NCI-H2029 treated with DMSO at 0.1 percent for 48 hours (cell line): ENCODE measurements around the gene DUXA.
"Not testable (repeated sequence)": the region's sequence is repeated elsewhere in the genome, so short reads cannot be mapped to it uniquely, and the experiment has no call there.

Experiments
- DNase-seq: peaks from one replicate; lab custom pipeline; 2025; lab: John Stamatoyannopoulos, UW

DUXA gene

DNA sequence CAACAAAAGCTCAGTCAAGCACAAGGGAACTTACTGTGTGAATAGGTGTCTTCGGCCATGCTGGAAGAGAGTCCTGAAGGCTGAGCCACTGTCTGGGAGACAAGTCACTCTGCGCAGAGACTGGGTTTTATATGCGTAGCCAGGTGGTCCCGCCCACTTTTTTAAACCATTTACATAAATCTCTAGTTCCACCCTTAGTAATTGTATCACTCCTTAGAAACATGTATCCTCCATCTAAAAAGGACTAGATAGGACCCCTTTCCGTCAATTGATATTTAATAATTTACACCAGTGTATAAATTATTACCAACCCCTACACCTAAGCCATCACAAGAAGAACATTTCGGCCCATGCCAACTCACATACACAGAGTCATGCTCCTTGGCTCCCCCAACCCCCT is at the start of gene DUXA:
Gene DUXA, minus strand, starts transcription at position 101 of the 400 bp plus-strand sequence. Its CDS starts 42 bp downstream, at position 59.
- DNase-seq, result no peak

GRCh38 chr19:57212109-57212508 is 44.8 kb upstream of the DUXA start:
- DNase-seq, result no peak

DNA sequence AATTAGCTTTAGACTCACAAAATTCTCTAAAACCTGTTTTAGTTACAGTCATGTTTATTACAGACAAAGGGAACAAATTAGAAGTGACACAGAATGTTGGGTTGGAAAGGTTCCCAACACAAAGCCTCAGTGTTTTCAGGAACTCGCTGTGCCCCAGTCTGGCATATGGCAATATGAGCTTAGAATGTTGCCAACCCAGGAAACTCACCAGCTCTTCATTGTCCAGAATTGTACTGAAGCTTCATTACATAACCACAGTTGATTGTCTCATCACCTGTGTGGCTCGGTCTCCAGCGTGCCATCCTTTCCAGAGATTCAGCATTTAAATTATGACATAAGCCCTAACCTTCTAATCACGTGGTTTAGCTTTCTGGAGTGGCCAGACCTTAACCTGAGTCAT is 43.1 kb upstream of the DUXA start:
- no peak for DNase-seq

DNA sequence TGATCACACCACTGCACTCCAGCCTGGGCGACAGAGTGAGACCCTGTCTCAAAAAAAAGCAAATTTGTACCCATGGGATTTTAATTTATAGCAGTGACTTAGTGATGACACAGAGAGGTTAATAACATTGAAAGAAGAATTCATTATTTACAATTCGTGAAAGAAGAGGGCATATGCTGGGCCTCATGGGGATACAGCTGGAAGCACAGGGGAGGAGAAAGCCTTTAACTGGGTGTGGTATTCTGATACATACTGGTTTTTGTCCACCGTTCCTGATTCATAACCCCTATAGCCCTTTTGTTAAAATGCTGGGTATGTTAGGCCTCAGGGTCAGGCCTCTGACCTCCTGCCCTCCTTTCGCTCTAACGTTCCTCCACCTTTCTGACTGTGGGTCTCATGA is 34.9 kb upstream of the DUXA start:
- no peak for DNase-seq

DNA sequence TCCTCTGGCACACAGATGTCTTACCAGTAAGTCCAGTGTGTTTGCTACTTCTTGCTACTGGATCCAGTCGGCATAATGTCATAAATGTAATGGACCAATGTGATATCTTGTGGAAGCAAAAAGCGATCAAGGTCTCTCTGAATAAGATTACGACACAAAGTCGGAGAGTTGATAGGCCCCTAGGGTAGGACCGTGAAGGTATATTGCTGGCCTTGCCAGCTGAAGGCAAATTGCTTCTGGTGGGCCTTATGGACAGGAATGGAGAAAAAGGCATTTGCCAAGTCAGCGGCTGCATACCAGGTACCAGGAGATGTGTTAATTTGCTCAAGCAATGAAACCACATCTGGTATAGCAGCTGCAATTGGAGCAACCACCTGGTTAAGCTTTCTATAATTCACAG is 30.6 kb upstream of the DUXA start:
- DNase-seq, result not testable (repeated sequence)

- no peak for DNase-seq
Measured at GRCh38 chr19:57192993-57193392, 25.7 kb upstream of the DUXA start.

DNA sequence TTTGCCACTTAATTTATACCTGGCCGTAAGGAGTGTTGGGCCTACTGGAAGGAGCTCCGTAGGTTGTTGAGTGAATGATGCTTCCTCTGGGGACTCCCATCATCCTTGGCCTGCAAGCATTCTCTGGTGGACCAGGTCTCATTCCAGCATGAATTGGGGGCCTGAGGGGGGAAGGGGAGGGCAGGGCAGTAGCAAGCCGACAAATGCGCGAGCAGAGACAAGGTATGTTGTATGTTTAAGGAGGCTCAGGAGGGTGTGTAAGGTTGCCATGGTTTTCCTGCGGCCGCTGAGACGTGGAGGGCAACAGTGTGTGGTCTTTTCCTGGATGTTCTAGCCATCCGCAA is 24.8 kb upstream of the DUXA start:
- no peak for DNase-seq

- DNase-seq, result peak; percentile 68
Measured at GRCh38 chr19:57191141-57192076, 24.1 kb upstream of the DUXA start, which contains the start of gene ZNF264. Gene ZNF264 (plus strand): TSS chr19:57191500. CDS start chr19:57191914, 414 bp downstream.

DNA sequence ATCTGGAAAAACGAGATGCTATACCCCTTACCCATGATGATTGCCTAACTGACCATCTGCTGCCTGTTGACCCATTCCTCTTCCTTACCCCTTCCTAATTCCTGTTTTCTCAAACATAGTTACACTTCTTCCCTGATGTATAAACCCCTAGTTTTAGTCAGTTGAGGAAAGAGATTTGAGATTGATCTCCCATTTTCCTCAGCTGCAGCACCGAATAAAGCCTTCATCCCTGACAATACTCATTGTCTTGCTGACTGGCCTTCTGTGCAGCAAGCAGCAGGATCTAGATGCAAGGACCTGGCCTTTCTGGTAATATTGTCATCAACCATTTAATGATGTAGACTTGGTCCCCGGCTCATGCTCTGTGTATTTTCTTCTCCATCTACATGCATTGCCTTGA is 23.0 kb upstream of the DUXA start:
- no peak for DNase-seq

GRCh38 chr19:57171551-57172081 is 4.3 kb upstream of the DUXA start:
- no peak for DNase-seq

DNA sequence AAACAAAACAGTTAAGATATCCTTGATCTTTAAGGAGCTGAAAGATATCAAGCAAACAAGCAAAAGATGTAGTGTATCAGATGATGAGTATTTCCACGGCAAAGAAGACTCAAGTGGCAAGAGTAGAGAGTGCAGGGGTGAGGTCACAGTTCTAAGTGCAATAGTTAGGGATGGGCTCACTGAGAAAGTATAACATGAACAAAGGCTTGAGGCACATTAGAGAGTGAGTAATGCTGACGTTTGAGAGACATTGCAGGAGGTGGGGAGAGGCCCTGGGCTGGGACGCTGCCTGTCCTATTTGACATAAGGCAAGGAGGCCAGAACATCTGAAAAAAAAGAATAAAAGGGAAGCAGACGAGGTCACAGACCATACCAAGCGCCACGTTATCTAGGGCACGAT is 1.4 kb downstream of the DUXA start:
- DNase-seq, result no peak

DNA sequence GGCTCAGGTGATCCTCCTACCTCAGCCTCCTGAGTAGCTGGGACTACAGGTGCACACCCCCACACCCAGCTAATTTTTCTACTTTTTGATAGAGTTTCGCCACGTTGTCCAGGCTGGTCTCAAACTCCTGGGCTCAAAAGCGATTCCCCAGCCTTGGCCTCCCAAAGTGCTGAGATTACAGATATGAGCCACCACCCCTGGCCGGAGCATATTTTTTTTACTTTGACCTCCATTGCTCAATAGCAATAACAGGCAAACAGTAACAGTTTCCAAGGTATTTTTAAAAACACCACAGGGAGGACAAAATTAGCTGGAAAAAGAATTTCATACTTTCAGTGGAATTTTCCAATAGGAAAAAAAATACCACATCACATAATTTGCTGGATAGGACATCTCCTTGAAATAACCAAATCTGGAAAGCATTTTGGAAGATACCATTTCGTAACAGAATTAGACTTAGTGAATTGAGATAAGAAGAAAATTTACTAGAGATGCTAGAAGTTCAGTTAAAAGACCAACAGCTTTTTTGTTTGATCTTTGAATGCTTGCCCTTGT is 5.2 kb downstream of the DUXA start:
- no peak for DNase-seq

GRCh38 chr19:57152921-57153320 is 14.4 kb downstream of the DUXA start:
- DNase-seq, result no peak

- DNase-seq, result no peak
Measured at GRCh38 chr19:57141699-57142098, 25.6 kb downstream of the DUXA start.

DNA sequence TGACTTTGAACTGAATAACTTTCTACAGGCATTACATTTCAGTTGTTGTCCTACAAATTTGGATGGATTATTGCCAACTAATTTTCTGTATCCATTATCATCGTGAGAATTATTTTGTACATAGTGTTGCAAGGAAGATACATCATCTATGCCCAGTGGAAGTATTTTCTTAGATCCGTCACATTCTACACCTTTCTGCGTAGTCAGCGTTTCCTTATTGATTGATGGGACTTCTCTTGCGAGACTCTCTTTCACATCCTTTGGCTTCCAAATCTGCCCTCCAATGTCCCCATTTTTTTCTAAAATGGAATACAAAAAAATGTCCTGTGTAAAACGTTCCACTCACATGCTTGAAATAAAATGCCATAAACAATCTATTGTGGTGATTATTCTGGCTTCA is 31.5 kb downstream of the DUXA start:
- DNase-seq, result no peak

GRCh38 chr19:57127403-57127802 is 39.9 kb downstream of the DUXA start:
- not testable (repeated sequence) for DNase-seq

GRCh38 chr19:57123882-57124281 is 43.4 kb downstream of the DUXA start:
- DNase-seq, result no peak

DNA sequence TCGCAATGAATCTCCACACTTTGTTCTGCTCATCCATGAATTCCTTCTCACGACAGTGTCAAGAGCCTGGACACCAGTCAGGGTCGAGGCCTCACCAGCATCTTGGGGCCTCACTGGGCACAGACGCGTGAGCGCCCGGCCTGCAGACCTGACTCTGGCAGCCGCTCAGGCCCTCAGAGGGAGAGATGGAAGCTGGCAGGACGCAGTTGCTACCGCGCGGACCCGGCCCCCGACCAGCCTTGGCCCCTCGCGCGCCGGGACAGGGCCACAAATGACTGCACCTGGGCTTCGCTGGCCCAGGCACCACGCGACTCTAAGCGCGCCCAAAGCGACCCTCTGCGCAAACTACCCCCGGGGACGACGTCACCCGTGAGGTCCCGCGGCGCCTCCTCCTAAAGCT is 48.4 kb downstream of the DUXA start:
- DNase-seq, result no peak

- not testable (repeated sequence) for DNase-seq
Measured at GRCh38 chr19:57113501-57113900, 53.8 kb downstream of the DUXA start.

GRCh38 chr19:57111329-57111644 is 56.0 kb downstream of the DUXA start:
- no peak for DNase-seq

GRCh38 chr19:57110592-57111328 is 56.5 kb downstream of the DUXA start:
- no peak for DNase-seq

GRCh38 chr19:57106722-57107235 is 60.5 kb downstream of the DUXA start:
- no peak for DNase-seq
